Measurements from ENCODE around the gene FAM210B.
"Not testable (repeated sequence)": the region's sequence is repeated elsewhere in the genome, so short reads cannot be mapped to it uniquely, and the experiment has no call there.

FAM210B gene

GRCh38 chr20:56392881-56393482 is 34.2 kb downstream of the FAM210B start:
- DNase-seq (ENCODE audit: low read depth), result no peak

- no peak for DNase-seq (ENCODE audit: low read depth)
Measured at GRCh38 chr20:56393653-56394052, 34.9 kb downstream of the FAM210B start.

GRCh38 chr20:56395166-56395565 is 36.4 kb downstream of the FAM210B start:
- no peak for DNase-seq (ENCODE audit: low read depth)

- DNase-seq (ENCODE audit: low read depth), result no peak
Measured at GRCh38 chr20:56400001-56400640, 41.3 kb downstream of the FAM210B start.

GRCh38 chr20:56403465-56403864 is 44.7 kb downstream of the FAM210B start:
- no peak for DNase-seq (ENCODE audit: low read depth)

- DNase-seq (ENCODE audit: low read depth), result not testable (repeated sequence)
Measured at GRCh38 chr20:56405356-56405755, 46.6 kb downstream of the FAM210B start.

GRCh38 chr20:56406910-56407309 is 48.1 kb downstream of the FAM210B start:
- DNase-seq (ENCODE audit: low read depth), result no peak

GRCh38 chr20:56409521-56409920 is 50.7 kb downstream of the FAM210B start:
- DNase-seq (ENCODE audit: low read depth), result no peak

GRCh38 chr20:56409956-56410355 is 51.2 kb downstream of the FAM210B start:
- DNase-seq (ENCODE audit: low read depth), result no peak

- not testable (repeated sequence) for DNase-seq (ENCODE audit: low read depth)
Measured at GRCh38 chr20:56411287-56411686, 52.5 kb downstream of the FAM210B start.

- peak; percentile 65 for DNase-seq (ENCODE audit: low read depth)
Measured at GRCh38 chr20:56411759-56412472, 53.1 kb downstream of the FAM210B start, which contains the start of gene CASS4. TSS of gene CASS4 (plus strand) at chr20:56412260. CDS start at chr20:56412459, 199 bp downstream.

GRCh38 chr20:56412473-56412790 is 53.7 kb downstream of the FAM210B start:
- DNase-seq (ENCODE audit: low read depth), result no peak

- DNase-seq (ENCODE audit: low read depth), result no peak
Measured at GRCh38 chr20:56412949-56413348, 54.2 kb downstream of the FAM210B start.

GRCh38 chr20:56414842-56415765 is 56.3 kb downstream of the FAM210B start:
- no peak for DNase-seq (ENCODE audit: low read depth)

GRCh38 chr20:56417402-56417801 is 58.6 kb downstream of the FAM210B start:
- no peak for DNase-seq (ENCODE audit: low read depth)

GRCh38 chr20:56417911-56418310 is 59.1 kb downstream of the FAM210B start:
- no peak for DNase-seq (ENCODE audit: low read depth)
